Frontal cortex (tissue), 4 donors: ENCODE results near the gene SENP5. TPM values are rescaled to one million over a fixed set of nuclear protein-coding genes. Genes with fewer than 3 reads are reported as not detected.
A peak's percentile ranks its signal among the peaks of the same experiment; 100 is the strongest.
"Not testable (repeated sequence)": the region's sequence is repeated elsewhere in the genome, so short reads cannot be mapped to it uniquely, and the experiment has no call there.

ENCODE experiments used
- DNase-seq, 2 donors: peaks; one replicate each; pipeline ENCODE4 v3.0.0; 2012; ENCODE audit warnings: low spot score in 2 of 2
- FAIRE-seq: peaks from 2 replicates; lab custom pipeline; 2012; peaks lifted over from hg19 to GRCh38; lab: Jason Lieb, UNC
- total RNA-seq: library from RNA; depleted of rRNA; stranded (reverse); fragments of >200 nt; gene quantifications from one replicate; pipeline ENCODE4 v1.2.3, GENCODE V29; 2014
- donor health status: control.
- donor health status: control.
- donor health status: control.

SENP5 gene
- total RNA-seq, 1 donor from 2014 or later: 75.0 TPM

- DNase-seq: no peak
- no peak for FAIRE-seq
Observed at GRCh38 chr3:196932600-196932999, 64.9 kb downstream of the SENP5 start.

GRCh38 chr3:196936288-196936687, 68.6 kb downstream of the SENP5 start:
- FAIRE-seq: no peak
- no peak for DNase-seq

DNA sequence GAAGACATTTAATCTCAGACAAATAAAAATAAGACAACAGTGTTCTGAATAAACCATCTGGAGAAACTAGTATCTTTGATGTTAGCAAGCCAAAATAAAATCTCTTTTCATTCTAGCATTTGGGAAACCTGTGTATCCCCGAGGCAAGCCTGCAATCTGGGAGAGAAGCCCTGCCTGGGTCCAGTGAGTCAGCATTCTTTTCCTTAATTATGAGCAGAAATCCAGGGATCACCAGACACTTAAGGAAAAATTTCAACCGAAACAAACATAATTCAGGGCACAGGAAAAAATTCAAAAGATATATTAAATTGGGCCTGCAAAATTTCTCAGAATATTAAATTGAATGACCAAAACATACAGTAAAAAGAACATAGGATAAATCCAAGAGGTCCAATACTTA, 70.4 kb downstream of the SENP5 start:
- FAIRE-seq (no peak), DNase-seq (no peak)

GRCh38 chr3:196938576-196938975, 70.9 kb downstream of the SENP5 start:
- no peak for DNase-seq
- no peak for FAIRE-seq

DNA sequence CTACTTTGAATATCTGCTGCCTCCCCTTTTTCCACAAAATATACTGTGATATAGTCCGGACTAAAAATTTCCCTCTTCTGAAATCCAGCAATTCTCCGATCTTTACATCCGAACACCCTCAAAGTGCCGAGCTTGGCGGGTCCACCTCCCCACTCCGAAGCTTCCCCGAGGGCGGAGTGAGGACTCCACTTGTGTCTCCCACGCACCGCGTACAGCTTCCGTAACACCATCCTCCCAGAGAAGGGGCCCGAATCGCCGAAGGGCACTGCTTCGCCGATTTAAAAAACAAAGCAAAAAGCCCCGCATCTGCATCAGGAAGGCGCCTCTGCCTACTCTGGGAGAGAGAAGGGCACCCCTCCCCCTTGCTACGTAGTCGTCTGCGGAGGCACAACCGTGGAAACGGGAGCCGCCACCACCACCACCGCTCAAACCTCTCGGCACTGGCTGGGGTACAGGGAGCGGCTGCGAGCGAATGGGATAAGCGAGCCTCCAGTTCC, 74.1 kb downstream of the SENP5 start:
- FAIRE-seq (no peak), DNase-seq (no peak)

DNA sequence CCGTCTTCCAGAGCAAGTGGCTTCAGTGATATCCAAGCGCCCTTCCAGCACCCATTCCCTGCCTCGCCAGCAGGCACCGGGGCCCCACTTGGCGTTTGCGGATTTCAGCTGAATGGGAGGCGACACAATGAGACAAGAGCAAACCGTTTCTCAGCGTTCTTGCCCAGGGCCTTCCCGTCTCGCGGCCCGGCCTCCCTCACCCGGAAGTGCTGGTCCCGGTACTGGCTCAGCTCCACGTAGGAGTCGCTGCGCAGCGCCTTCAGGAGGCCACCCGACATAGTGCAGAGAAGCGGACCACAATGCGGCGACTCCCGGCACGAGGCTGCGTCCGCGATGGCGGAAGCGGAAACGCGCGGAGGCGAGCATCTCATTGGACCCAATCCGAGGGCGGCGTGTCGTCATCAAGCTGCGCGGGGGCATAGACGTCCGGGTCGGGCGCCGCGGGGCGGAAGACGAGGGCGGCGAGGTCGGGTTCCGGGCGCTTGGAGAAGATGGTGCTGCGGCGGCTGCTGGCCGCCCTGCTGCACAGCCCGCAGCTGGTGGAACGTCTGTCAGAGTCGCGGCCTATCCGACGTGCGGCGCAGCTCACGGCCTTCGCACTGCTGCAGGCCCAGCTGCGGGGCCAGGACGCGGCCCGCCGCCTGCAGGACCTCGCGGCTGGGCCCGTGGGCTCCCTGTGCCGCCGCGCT, 74.7 kb downstream of the SENP5 start, which contains the start of gene NCBP2:
Gene NCBP2, minus strand, starts transcription at position 303 of the 689 bp plus-strand sequence. Its CDS starts 25 bp downstream, at position 278.
- no peak for FAIRE-seq

GRCh38 chr3:196942915-196943277, 75.2 kb downstream of the SENP5 start:
- DNase-seq: no peak
- no peak for FAIRE-seq

More for the DNA sequence above, 74.7 kb downstream of the SENP5 start, which contains the start of gene NCBP2:
- peak; percentile 95 to 97 for DNase-seq

DNA sequence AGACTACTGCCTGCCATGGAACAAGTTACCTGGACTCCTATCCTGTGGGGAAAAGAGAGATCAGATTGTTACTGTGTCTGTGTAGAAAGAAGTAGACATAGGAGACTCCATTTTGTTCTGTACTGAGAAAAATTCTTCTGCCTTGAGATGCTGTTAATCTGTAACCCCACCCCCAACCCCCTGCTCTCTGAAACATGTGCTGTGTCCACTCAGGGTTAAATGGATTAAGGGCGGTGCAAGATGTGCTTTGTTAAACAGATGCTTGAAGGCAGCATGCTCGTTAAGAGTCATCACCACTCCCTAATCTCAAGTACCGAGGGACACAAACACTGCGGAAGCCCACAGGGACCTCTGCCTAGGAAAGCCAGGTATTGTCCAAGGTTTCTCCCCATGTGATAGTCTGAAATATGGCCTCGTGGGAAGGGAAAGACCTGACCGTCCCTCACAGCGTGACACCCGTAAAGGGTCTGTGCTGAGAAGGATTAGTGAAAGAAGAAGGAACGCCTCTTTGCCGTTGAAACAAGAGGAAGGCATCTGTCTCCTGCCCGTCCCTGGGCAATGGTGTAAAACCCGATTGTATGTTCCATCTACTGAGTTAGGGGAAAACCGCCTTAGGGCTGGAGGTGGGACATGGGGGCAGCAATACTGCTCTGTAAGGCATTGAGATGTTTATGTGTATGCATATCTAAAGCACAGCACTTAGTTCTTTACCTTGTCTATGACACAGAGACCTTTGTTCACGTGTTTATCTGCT, 76.5 kb downstream of the SENP5 start:
- DNase-seq, FAIRE-seq: not testable (repeated sequence)

DNA sequence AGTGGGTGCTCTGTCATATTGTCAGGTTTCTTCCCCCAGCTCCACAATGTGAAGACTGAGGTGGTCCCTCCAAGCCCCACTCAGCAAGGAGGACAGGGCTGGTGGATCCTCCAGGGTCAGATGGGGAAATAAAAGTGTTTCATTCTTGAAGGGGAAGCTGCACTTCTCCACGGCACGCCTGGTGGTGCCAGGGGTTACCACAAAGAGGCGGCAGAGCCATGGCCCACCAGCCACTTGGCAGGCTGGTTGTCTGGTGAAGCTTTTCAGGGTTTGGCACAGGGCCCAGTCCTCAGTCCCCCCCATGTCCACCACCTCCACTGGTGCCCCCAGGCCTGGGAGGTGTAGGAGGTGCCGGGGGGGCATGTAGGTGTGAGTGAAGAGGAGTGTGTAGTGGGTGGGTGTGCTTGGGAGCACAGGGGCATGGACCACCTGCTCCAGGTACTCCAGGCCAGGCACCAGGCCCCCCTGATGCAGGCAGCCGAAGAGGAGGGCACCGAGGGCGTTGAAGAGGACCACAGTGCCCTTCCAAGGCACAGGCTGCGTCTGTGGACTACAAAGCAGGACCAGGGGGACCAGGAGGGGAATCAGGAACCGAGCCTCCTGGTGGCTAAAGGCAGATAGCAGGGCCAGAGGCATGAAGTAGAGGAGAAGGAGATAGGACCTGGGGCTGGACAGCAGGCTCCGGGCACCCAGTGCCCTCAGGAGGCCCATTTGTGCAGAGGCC, 79.6 kb downstream of the SENP5 start:
- DNase-seq (no peak), FAIRE-seq (no peak)

DNA sequence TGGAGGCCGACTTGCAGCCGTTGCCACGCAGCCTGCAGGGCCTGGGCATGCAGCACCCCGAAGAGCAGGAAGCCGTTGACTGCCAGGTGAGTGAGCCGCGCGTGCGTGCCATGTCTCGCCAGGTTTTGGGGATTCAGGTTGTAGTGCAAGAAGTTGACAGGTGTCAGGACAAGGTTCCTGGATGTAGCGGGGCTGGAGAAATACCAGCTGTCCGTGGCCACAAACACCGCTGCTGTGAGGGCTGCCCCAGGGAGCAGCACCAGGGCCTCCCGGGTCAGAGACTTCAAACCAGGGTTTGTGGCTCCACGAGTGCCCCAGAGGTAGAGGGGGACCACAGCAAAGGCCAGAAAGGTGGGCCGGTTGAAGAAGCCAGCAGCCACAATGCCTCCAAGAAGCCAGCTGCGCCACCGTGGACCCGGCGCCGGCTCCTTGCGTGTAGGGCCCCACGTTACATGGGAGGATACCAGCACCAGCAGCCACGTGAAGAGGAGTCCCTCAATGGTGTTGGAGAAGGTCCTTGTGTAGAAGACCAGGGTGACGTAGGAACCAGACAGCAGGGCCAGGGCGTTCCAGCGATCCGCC, 80.2 kb downstream of the SENP5 start:
- FAIRE-seq: no peak

DNA sequence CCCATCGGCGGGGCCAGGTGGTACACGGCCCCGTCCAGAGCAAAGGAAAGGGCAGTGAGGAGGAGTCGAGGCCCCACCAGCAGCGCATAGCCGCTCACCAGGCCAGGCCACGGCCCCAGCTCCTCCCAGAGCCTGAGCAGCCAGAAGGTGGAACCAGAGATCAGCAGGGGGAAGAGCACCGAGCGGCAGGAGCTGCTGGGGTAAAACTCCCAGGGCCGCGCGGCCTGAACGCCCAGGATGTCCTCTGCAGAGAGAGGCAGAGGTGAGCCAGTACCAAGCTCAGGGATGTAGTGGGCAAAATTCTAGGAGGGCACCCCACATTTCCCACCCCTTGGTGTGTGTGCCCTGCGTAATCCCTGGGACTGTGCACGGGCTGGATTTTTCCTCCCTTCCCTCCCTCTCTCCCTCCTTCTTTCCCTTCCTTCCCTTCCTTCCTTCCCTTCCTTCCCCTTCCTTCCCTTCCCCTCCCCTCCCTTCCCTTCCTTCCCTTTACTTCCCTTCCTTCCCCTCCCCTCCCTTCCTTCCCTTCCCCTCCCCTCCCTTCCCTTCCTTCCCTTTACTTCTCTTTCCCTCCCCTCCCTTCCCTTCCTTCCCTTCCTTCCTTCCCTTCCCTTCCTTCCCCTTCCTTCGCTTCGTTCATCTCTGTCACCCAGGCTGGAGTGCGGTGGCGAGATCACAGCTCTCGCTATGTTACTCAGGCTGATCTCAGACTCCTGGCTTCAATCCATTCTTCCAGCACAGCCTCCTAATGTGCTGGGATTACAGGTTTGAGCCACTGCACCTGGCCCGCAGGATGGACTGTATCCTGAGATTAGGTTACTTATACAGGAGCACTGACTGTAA, 80.9 kb downstream of the SENP5 start:
- no peak for FAIRE-seq
- no peak for DNase-seq

More for the DNA sequence above, 80.2 kb downstream of the SENP5 start:
- no peak for DNase-seq

- no peak for DNase-seq
- FAIRE-seq: no peak
Observed at GRCh38 chr3:196949285-196949619, 81.5 kb downstream of the SENP5 start.

DNA sequence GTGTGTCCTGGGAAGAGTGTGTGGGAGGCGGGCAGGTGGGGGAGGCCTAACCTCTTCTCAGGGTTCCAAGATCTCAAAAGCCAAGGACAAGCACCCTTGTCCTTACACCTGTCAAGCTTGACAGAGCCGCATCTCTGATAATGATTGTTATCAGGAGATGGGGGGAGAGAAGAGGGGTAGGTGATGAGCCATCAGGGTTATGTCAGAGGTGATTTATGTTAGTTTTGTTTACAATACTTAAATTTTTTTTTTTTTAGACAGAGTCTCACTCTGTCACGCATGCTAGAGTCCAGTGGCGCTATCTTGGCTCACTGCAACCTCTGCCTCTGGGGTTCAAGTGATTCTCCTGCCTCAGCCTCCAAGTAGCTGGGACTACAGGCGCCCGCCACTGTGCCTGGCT, 82.0 kb downstream of the SENP5 start:
- no peak for FAIRE-seq

DNA sequence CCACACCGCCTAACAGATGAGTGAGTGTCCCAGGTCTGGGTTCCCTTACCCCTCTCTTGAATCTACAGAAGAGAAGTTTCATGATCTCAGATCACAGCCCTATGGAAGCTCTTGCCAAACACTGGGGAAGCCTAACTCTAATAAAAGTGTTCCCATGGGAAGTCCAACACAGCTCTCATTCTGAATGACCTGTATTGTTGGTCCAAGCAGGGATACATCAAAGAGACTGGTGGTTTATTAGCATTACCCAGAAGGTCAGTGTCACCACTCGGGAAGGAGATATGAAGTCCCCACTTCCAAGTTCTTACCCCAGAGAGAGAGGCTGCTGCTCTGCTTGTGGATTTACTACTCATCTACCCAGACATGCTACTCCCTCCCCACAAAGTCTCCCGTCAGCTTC, 83.7 kb downstream of the SENP5 start:
- DNase-seq: no peak
- no peak for FAIRE-seq

More for the DNA sequence above, 82.0 kb downstream of the SENP5 start:
- DNase-seq: no peak

DNA sequence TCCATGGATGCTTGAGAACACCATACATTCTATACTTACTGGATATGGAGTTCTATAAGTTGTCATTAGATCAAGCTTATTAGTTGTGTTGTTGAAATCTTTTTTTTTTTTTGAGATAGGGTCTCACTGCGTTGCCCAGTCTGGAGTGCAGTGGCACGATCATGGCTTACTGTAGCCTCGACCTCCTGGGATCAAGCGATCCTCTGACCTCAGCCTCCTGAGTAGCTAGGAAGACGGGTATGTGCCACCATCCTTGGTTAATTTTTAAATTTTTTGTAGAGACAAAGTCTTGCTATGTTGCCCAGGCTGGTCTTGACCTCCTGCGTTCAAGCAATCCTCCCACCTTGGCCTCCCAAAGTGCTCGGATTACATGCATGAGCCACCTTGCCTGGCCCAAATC, 87.1 kb downstream of the SENP5 start:
- DNase-seq: no peak
- FAIRE-seq: no peak

DNA sequence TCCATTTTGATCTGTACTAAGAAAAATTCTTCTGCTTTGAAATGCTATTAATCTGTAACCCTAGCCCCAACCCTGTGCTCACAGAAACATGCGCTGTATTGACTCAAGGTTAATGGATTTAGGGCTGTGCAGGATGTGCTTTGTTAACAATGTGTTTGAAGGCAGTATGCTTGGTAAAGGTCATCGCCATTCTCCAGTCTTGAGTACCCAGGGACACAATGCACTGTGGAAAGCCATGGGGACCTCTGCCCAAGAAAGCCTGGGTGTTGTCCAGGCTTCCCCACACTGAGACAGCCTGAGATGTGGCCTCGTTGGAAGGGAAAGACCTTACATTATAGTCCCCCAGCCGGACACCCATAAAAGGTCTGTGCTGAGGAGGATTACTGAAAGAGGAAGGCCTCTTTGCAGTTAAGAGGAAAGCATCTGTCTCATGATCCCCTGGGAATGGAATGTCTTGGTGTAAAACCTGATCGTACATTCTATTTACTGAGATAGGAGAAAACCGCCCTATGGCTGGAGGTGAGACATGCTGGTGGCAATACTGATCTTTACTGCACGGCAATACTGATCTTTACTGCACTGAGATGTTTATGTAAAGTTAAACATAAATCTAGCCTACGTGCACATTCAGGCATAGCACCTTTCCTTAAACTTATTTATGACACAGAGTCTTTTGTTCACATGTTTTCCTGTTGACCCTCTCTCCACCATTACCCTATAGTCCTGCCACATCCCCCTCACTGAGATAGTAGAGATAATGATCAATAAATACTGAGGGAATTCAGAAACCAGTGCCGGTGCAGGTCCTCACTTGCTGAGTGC, 94.6 kb downstream of the SENP5 start:
- no peak for FAIRE-seq
- no peak for DNase-seq

- FAIRE-seq: no peak
- no peak for DNase-seq
Observed at GRCh38 chr3:196962930-196963630, 95.4 kb downstream of the SENP5 start.

DNA sequence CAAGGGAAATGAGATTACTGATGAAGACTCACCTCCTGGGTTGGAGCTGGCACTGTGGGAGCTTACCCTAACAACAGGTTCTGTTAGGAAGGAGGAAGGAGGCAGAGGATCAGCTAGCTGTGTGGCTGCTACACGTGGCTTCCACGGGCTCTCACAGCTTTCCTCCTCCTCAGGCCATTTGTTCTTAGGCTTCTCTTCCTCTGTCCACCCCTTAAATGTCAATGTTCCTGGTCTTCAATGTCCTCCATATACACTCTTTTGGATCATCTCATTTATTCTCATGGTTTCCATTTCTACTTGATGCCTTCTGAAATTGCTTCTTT, 95.9 kb downstream of the SENP5 start:
- FAIRE-seq (no peak), DNase-seq (no peak)
